Chondrocyte (in vitro differentiated cells): ENCODE measurements around the gene ELOVL1. TPM values are rescaled to one million over a fixed set of nuclear protein-coding genes. Genes with fewer than 3 reads are reported as not detected.

Experiments used
- DNase-seq: peaks from one replicate; pipeline ENCODE4 v3.0.0; 2021; ENCODE audit warnings: mixed read lengths, low spot score
- H3K27ac Mint-ChIP-seq: one replicate; pipeline ENCODE4 v1.8.0; 2021; ENCODE audit warnings: mild to moderate bottlenecking, moderate library complexity, mixed read lengths; ENCODE audit not compliant: unreplicated experiment
- H3K27me3 Mint-ChIP-seq: 2 replicates; pipeline ENCODE4 v1.8.0; 2021; ENCODE audit warnings: low read depth, mixed read lengths
- H3K36me3 Mint-ChIP-seq: 2 replicates; pipeline ENCODE4 v1.8.0; 2021; ENCODE audit warnings: low read depth, mixed read lengths
- H3K4me1 Mint-ChIP-seq: 2 replicates; pipeline ENCODE4 v1.8.0; 2021; ENCODE audit warnings: low read depth, mild to moderate bottlenecking, mixed read lengths
- H3K4me3 Mint-ChIP-seq: one replicate; pipeline ENCODE4 v1.8.0; 2021; ENCODE audit warnings: mild to moderate bottlenecking, moderate library complexity, mixed read lengths; ENCODE audit not compliant: unreplicated experiment
- H3K9me3 Mint-ChIP-seq: 2 replicates; pipeline ENCODE4 v1.8.0; 2021; ENCODE audit warnings: low read depth, mixed read lengths
- CTCF ChIP-seq: fragments of 200-600 bp; sonication (generic); IDR thresholded peaks from 2 replicates; pipeline ENCODE4 v1.5.0; 2021; ENCODE audit warnings: antibody characterized with exemption, mild to moderate bottlenecking, moderate library complexity
- total RNA-seq: library from RNA; stranded (reverse); gene quantifications from 3 replicates; pipeline ENCODE4 v1.2.1, GENCODE V29; 2021

Gene ELOVL1
- total RNA-seq, 1 donor from 2014 or later = 103 TPM

GRCh38 chr1:43366179-43366578, 1.6 kb downstream of the ELOVL1 start:
- Mint-ChIP-seq H3K4me1 (peaks cover 48% of the 10 kb centered on the region), H3K4me3 (peak overlapping the region; percentile 88), H3K36me3 (peaks cover 28% of the 10 kb centered on the region), H3K27me3 (no peaks in the 10 kb centered on the region), H3K27ac (peak overlapping the region; percentile 65), H3K9me3 (no peaks in the 10 kb centered on the region)
- no peak for TF ChIP-seq CTCF
- no peak for DNase-seq

GRCh38 chr1:43365678-43366077, 2.1 kb downstream of the ELOVL1 start:
- Mint-ChIP-seq H3K36me3 (peaks cover 29% of the 10 kb centered on the region), H3K4me1 (peaks cover 50% of the 10 kb centered on the region), H3K27me3 (no peaks in the 10 kb centered on the region), H3K9me3 (no peaks in the 10 kb centered on the region), H3K4me3 (peak overlapping the region; percentile 88), H3K27ac (peak overlapping the region; percentile 65)
- TF ChIP-seq CTCF = no peak
- no peak for DNase-seq

GRCh38 chr1:43363935-43364525, 3.8 kb downstream of the ELOVL1 start:
- no peaks in the 10 kb centered on the region for H3K27me3 Mint-ChIP-seq
- peaks cover 29% of the 10 kb centered on the region for H3K36me3 Mint-ChIP-seq
- peaks cover 60% of the 10 kb centered on the region for H3K4me1 Mint-ChIP-seq
- H3K9me3 Mint-ChIP-seq = no peaks in the 10 kb centered on the region
- no peak overlapping the region for H3K27ac Mint-ChIP-seq
- H3K4me3 Mint-ChIP-seq = no peak overlapping the region
- DNase-seq = no peak
- TF ChIP-seq CTCF = no peak

GRCh38 chr1:43363283-43363934, 4.4 kb downstream of the ELOVL1 start:
- H3K9me3 Mint-ChIP-seq = no peaks in the 10 kb centered on the region

GRCh38 chr1:43360616-43361015, 7.2 kb downstream of the ELOVL1 start:
- Mint-ChIP-seq H3K27me3 (no peaks in the 10 kb centered on the region), H3K9me3 (no peaks in the 10 kb centered on the region), H3K4me3 (no peak overlapping the region), H3K4me1 (peaks cover 46% of the 10 kb centered on the region), H3K27ac (peak overlapping the region; percentile 5), H3K36me3 (peaks cover 27% of the 10 kb centered on the region)
- no peak for TF ChIP-seq CTCF
- DNase-seq = no peak

More at GRCh38 chr1:43363283-43363934, 4.4 kb downstream of the ELOVL1 start:
- DNase-seq = no peak
- peaks cover 56% of the 10 kb centered on the region for H3K4me1 Mint-ChIP-seq
- H3K36me3 Mint-ChIP-seq = peaks cover 29% of the 10 kb centered on the region
- H3K27me3 Mint-ChIP-seq = no peaks in the 10 kb centered on the region
- H3K4me3 Mint-ChIP-seq = no peak overlapping the region
- H3K27ac Mint-ChIP-seq = peak overlapping the region; percentile 8
- TF ChIP-seq CTCF = no peak
